GM23248 (cell line): Measurements from ENCODE around the gene MPPED2.

Source experiments
- EZH2 ChIP-seq: fragments of 200-600 bp; sonication (generic); IDR thresholded peaks from 2 replicates; pipeline ENCODE4 v1.6.1; 2018; ENCODE audit warnings: antibody characterized with exemption, mild to moderate bottlenecking; ENCODE audit not compliant: insufficient read depth, poor library complexity, severe bottlenecking
- EZH2phosphoT487 ChIP-seq: fragments of 200-600 bp; sonication (generic); IDR thresholded peaks from 2 replicates; pipeline ENCODE4 v1.6.1; 2018; ENCODE audit warnings: antibody characterized with exemption, moderate library complexity, mild to moderate bottlenecking, low read depth; ENCODE audit not compliant: insufficient read depth

DNA sequence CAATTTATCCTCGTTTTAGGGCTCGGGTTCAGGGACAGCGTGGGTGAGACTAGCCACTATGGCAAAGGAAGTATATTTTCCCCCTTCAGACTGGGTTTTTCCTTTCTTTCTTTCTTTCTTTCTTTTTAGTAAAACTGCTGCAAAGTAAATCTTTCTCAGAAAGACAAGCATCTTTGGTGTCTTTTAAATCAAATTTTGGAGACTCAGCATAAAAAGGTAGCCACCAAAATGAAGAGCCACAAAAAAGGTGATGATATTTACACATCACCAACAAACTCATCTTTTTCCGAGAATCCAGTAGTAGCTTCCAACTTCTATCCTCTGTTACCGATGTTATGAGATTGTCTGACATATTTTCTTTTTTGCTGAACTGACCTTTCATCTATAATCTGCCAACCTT is 88.6 kb downstream of the MPPED2 start:
- TF ChIP-seq EZH2phosphoT487, result no peak
- TF ChIP-seq EZH2, result no peak
